Measurements from ENCODE around the gene FAAP100. TPM values are rescaled to one million over a fixed set of nuclear protein-coding genes. Genes with fewer than 3 reads are reported as not detected.

The FAAP100 gene
- total RNA-seq, 1 donor from 2014 or later: 24.2 TPM

GRCh38 chr17:81522491-81523401, 29.4 kb downstream of the FAAP100 start:
- DNase-seq: no peak

- DNase-seq: no peak
Observed at GRCh38 chr17:81520021-81520901, 31.9 kb downstream of the FAAP100 start.

- DNase-seq: no peak
Observed at GRCh38 chr17:81519284-81520020, 32.7 kb downstream of the FAAP100 start.

- DNase-seq: no peak
Observed at GRCh38 chr17:81518785-81519283, 33.3 kb downstream of the FAAP100 start.

- DNase-seq: no peak
Observed at GRCh38 chr17:81518113-81518784, 33.9 kb downstream of the FAAP100 start.

GRCh38 chr17:81517339-81518112, 34.6 kb downstream of the FAAP100 start:
- no peak for DNase-seq

- DNase-seq: no peak
Observed at GRCh38 chr17:81517009-81517338, 35.2 kb downstream of the FAAP100 start.

- no peak for DNase-seq
Observed at GRCh38 chr17:81516439-81516838, 35.7 kb downstream of the FAAP100 start.

GRCh38 chr17:81515530-81516041, 36.6 kb downstream of the FAAP100 start:
- no peak for DNase-seq

- DNase-seq: no peak
Observed at GRCh38 chr17:81514739-81515529, 37.2 kb downstream of the FAAP100 start.

GRCh38 chr17:81514489-81514738, 37.7 kb downstream of the FAAP100 start:
- DNase-seq: no peak

GRCh38 chr17:81513753-81514488, 38.2 kb downstream of the FAAP100 start:
- DNase-seq: peak; percentile 66

GRCh38 chr17:81513372-81513752, 38.8 kb downstream of the FAAP100 start:
- DNase-seq: peak; percentile 66

- DNase-seq: peak; percentile 85
Observed at GRCh38 chr17:81512562-81513371, 39.4 kb downstream of the FAAP100 start, which contains the start of gene ACTG1. Gene ACTG1 (minus strand): TSS chr17:81512799. CDS start chr17:81512354, 445 bp downstream.

- no peak for DNase-seq
Observed at GRCh38 chr17:81511804-81512561, 40.2 kb downstream of the FAAP100 start.

- DNase-seq: no peak
Observed at GRCh38 chr17:81511554-81511803, 40.7 kb downstream of the FAAP100 start.

GRCh38 chr17:81510785-81511553, 41.2 kb downstream of the FAAP100 start:
- no peak for DNase-seq

All from occipital lobe (tissue), 2 donors.